Midbrain (tissue), 1 donor: ENCODE measurements around the gene SEPTIN2.
"Not testable (repeated sequence)": the region's sequence is repeated elsewhere in the genome, so short reads cannot be mapped to it uniquely, and the experiment has no call there.

Source experiments
- DNase-seq: peaks from one replicate; lab custom pipeline; 2025; lab: John Stamatoyannopoulos, UW

The SEPTIN2 gene

GRCh38 chr2:241350878-241351639, 35.3 kb downstream of the SEPTIN2 start:
- DNase-seq: no peak

DNA sequence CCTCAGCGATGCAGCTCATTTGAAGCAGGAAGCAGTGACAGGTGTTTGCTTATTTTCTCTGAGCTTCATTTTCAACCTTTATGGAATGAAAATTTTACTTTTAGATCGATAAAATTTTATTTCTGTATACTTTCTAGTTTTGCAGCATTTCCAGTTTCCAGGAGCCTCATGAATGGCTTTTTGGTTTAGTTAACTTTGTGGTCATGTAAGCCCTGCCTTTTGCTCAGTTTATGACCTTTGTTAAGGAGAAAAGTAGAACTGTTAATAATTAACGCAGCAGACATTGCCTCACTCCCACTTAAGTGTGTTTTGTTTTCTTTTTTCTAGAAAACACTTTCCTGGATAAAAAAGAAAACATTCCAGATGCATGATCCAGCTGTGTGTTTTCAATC, 35.9 kb downstream of the SEPTIN2 start:
- no peak for DNase-seq

DNA sequence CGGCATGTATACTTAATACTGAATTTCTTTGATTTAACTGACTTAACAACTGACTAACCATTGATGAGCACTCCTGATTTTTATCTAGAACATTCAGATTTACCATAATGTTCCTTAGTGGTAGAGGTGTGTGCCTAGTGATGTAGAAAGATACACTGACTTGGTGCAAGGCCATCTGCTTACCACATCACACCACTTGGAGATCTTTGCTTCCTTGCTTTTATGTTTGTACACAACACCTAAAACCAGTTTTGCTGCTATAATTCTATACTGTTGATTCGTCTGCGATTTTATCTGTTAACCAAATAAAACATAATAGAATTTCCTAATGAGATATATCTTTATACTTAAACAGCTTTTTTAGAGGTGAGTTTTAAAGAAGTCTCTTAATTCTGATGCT, 36.5 kb downstream of the SEPTIN2 start:
- DNase-seq: no peak

DNA sequence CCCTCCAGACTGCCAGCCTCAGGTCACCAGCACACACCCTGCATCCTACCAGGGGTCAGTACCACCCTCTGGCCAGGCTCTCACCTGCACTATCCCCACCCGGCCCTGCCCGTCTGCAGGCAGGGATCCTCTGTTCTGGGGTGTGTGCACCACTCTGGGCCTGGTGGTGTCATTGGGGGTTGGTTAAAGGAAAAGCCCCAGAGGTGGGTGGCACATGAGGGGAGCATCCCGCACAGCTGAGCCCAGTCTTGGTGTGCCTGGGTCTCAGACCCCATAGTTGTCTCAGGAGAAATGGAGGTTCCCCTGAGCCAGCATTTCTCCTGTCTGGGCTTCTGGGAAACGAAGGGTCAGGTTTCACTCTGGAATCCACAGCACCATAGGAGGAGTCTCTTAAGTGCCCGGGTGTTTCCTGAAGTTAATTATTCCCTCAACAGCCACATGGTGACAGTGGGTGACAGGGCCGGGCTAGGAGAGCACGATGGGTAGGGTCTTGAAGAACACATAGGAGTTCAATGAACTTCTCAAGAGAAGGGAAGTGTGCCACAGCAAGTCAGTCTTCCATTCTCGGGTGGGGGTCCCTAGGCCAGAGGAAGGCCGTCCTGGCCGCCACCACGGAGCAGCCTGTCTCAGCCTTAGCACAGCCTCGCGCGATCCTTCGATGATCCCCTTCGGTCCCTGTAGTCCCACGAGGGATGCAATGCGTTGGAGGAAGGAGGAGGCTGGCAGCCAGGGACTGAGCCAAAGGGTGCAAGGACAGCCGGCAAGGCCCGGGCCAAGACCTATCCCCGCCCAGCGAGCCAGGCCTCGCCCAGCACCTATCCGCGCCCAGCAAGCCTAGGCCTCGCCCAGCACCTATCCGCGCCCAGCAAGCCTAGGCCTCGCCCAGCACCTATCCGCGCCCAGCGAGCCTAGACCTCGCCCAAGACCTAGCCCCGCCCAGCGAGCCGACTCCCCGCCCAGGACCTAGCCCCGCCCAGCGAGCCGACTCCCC, 39.2 kb downstream of the SEPTIN2 start:
- DNase-seq: no peak

DNA sequence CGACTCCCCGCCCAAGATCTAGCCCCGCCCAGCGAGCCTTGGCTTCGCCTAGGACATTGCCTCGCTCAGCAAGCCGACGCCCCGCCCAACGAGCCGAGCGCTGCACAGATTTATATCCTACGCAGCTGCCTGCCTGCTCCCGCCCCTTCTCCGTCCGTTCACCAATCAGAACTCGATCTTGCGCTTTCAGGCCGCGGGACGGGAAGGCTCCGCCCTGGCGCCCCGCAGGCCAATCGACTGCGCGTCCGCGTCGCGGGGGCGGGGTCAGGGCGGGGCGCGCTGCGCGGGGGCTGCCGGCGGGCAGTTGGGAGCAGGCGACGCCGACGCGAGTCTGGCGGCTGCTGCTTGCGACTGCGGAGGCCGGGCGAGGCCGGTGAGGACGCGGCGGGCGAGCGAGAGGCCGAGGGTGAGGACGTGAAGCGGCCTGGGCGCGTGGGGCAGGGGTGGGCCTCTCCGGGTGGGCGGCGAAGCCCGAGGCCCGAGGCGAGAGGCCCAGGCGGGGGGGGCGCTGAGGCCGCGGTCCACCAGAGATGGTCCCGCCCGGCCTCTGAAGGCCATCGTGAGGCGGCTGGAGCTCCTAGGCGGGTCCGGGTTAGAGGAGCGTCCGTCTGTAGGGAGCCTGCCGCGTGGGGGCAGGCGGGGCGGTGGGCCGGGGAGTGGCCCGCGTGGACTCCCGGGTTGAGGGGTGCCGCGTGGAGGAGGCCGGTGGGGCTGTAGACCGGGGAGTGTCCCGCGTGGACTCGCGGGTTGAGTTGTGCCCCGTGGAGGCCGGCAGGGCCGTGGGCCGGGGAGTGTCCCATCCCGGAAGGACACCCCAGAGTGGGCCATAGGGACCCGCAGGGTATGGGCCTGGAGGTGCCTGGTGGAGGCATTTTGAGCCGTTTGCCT, 40.5 kb downstream of the SEPTIN2 start, which contains the start of gene FARP2:
TSS of gene FARP2 (plus strand) at position 303 of the 888 bp plus-strand sequence. CDS start 16,823 bp downstream, outside the sequence.
- peak; percentile 98 for DNase-seq

DNA sequence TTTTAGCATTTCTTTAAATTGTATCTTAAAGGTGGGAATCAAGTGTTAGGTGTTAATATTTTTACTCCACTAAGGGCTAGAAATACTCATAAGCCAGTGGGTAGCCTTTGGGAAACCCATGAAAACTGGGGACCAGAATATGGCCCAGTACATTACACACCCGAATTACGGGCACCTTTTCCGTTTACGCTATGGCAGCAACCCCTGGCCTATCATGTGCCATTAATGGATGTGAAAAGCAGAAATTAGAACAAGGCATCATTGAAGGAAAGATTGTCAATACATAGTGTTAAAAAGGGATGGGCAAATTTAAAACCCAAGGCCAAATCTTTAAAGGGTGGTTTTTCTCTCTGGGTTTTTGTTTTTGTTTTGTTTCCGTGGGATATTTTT, 41.1 kb downstream of the SEPTIN2 start:
- no peak for DNase-seq

GRCh38 chr2:241357531-241357930, 41.8 kb downstream of the SEPTIN2 start:
- no peak for DNase-seq

DNA sequence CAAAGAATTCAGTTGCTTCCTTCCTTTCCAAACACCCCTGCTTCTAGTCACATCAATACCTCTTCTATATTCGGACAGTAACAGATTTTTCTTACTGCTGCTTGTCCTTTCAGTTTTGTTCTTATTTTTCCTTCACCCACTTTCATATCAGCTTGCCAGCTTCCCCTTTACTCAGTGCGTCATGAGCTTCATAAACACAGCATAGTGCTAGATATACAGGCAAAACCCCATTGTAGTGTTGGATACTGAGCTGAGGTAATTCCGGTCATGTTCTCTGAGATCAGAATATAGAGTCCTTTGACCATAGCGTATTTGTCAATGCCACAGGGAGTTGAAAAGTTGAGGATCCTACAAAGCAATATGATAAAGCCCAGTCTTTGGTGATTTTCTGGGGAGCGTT, 42.7 kb downstream of the SEPTIN2 start:
- peak; percentile 24 for DNase-seq

GRCh38 chr2:241359481-241360045, 43.8 kb downstream of the SEPTIN2 start:
- DNase-seq: no peak

DNA sequence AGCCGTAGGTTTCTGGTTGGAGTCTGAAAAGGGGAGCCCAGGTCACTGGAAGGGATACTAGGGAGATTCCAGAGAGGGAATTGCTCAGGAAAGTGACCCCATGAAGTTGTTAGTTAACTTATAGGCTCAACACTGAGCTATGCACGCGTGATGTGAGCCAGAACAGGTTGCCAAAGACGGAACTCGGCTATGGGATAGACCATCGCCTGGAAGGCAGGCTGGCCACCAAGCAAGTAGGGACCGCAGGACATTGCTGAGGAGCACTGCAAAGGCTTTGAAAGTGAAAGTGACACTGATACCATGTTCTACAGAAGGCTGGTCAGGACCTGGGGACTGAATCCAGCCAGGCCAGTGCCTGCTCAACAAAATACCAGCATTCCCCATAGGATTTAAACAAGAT, 47.7 kb downstream of the SEPTIN2 start:
- DNase-seq: no peak

DNA sequence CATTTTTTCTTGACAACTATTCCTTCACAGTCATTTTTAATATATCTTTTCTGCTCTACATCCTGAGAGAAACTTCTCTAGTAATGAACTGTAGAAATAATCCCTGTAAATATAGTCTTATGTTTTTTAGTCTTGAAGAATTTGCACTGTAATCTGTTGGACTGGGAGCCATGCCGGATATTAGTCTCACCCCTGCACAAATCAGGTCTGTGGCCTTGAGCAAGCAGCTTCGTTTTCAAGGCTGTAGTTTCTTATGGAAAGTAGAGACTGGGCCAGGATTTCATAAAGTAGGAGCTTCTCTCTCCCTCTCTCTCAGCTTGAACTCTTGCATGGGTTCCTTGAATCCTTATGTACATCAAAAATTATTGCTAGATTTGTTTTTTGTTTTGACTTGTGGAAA, 49.1 kb downstream of the SEPTIN2 start:
- no peak for DNase-seq

DNA sequence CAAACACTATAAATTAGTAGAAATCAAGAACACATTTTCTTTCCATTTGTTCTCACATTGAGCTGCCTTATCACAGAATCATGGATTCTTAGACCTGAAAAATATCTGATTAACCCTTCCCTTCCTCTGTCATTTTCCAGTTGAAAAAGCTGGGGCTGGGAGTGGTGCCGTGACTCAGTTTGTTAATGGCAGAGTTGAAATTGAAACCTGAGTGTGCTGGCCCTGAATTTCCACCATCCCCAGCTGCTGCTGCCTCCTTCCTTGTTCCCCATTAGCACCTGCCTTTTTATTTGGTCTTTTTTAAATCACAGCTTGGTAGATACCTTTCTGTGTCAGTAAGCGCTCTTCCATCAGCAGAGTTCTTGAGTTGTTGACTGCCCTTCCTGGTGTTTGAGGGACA, 51.0 kb downstream of the SEPTIN2 start:
- DNase-seq: no peak

DNA sequence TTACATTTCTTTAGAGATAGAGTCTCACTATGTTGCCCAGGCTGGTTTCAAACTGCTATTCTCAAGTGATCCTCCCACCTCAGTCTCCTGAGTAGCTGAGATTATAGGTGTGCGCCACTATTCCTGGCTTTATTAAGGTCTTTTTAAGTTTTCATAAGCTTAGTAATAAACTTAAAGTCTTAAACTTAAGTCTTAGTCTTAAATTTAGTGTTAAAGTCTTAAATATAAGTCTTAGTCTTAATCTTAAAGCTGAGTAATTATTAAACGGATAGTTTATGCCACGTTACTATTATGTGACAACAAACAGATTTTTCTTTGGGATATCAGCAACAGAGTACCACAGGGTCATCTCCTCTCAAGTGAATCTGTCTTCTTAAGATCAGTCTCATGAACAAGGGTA, 52.9 kb downstream of the SEPTIN2 start:
- DNase-seq: no peak

DNA sequence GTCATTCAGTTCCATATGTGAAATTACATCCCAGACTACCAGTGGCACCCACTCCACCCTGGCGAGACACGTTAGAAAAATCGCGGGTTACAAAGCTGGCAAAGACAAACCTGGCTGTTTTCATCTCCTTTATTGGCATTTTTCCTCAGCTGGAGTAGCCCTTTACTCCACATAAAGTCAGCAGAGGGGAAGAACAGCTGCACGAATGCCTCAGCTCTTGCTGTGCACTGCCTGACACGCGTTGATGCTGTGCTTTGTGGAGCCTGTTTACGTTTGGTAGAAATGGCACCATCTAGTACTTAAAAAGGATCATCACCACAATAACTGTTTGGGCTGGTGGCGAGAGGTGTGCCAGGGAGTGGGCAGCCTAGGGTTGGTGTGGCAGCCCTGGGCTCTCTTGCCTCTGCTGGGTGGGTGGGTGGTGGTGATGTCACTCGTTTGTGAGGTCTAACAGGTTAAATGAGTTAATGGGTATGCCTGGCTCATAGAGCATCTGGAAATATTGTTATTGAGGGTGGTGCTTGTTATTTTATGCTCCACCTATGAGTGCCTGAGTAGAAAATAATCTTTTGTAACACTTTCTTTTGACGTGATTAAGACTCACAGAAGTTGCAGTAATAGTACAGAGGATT, 56.8 kb downstream of the SEPTIN2 start:
- DNase-seq: no peak

DNA sequence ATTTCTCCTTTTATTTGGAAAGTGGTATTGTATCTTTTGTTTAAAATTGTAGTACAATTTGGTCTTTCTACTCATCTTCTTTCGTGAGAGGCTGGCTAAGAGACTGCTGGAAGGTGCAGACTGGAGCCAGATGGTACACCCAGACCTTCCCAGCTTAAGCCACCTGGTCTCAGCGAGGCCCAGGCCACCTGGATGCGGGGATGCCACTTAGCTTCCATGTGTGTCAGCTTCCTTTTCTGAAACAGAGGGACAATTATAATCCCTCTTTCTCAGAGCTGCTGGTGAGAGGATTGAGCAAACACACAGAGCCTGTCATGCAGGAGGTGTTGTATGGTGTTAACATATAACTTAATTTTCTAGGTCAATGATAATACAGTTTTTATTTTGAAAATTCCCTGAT, 57.7 kb downstream of the SEPTIN2 start:
- DNase-seq: no peak

DNA sequence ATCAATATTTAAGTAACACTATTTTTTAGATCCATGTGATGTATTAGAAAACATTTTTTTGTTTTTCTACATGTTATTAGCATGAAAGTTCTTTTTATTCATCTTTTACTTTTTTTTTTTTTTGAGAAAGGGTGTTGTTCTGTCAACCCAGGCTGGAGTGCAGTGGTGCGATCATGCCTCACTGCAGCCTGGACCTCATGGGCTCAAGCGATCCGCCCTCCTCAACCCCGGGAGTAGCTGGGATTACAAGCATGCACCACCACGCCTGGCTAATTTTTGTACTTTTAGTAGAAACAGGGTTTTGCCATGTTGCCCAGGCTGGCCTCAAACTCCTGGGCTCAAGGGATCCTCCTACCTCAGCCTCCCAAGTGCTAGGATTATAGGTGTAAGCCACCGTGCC, 58.2 kb downstream of the SEPTIN2 start:
- not testable (repeated sequence) for DNase-seq

DNA sequence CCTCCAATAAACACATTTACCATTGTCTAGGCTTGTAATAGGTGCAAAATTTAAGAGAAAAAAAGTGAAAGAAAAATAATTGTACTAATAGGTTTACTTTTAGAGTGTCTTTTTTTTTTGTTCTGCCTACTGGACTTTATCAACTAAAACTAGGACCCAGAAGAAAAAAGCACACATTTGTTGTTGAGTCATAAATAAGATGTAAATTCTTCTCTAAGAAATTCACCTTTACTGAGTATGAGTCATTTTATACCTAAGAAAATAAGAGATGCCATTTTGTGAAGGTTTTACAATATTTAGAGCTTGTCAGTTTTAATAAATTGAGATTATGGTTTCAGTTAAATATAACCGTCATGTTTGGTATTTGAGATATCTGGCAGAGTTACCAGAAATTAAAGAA, 59.6 kb downstream of the SEPTIN2 start:
- no peak for DNase-seq

- DNase-seq: no peak
These were observed 61.1 kb downstream of the SEPTIN2 start for GRCh38 chr2:241376808-241377207.

GRCh38 chr2:241378816-241379215, 63.1 kb downstream of the SEPTIN2 start:
- no peak for DNase-seq

DNA sequence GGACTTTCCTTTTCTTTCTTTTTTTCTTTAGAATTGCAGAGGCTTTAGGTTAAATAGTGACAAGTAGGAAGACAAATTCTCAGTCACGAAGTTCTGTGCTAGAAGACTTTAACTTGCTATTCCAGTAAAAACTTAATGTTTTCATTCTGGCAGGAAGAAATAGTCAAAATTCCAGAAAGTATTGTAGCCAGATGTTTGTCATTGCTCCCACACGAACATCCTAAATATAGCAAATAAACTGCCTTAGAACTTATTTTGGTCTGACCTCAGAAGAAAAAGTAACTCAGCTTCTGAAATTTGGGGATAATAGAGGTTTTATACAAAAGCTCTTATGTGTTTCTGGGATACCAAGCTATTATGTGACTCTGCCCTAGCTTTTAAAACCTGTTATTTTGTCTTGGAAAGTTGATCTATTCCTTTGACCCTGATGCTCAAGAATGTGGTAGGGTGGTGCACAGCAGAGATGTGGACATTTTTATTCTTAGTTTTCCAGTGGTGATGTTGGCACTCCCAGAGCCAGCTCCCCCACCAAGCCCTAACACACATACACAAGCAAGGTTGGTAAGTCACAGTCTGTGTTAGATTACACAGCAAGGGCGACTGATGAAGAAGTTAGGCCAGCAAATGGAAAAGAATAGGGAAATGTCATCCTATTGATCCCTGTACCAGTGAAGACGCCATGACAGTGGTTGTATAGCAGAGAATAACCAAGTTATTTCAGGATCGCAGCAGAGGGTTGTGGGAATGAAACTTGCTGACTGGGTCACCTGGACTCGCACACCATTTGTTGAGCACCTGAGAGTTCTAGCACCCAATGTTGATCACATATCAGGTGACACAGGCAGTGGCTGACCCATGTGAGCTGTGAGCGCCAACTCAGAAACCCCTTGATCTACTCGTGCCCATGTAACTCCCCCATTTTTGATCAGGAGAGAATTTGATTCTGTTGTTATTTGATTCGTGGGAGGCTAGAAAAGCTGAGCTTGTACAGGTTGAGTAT, 64.1 kb downstream of the SEPTIN2 start:
- no peak for DNase-seq
